Naive thymus-derived CD4-positive, alpha-beta T cell (primary cell): ENCODE results near the gene IL20. TPM values are rescaled to one million over a fixed set of nuclear protein-coding genes. Genes with fewer than 3 reads are reported as not detected.

ENCODE experiments used
- ATAC-seq: fragments of 150-1000 bp; cut with Tn5 transposase; 2 replicates; pipeline ENCODE4 v1.10.0; 2021; ENCODE audit warnings: mild to moderate bottlenecking, moderate library complexity
- CTCF ChIA-PET: fragments of 350-600 bp; sonication (Branson Sonifier 250); formaldehyde crosslinking; loops from one replicate; lab custom pipeline; 2021; ENCODE audit warnings: antibody characterized with exemption; lab: Charles Lee
- POLR2A ChIA-PET: fragments of 350-600 bp; sonication (Branson Sonifier 250); formaldehyde crosslinking; loops from one replicate; lab custom pipeline; 2021; ENCODE audit warnings: antibody characterized with exemption, inconsistent platforms; lab: Charles Lee
- DNase-seq, 9 donors: peaks; one replicate each; pipeline versions ENCODE4 v3.0.0 to v3.0.0-alpha.2; 2020 to 2022; ENCODE audit warnings: mixed read lengths in 1 of 9
- H3K27ac ChIP-seq: one replicate; pipeline ENCODE4 v1.7.0; 2013; ENCODE audit warnings: mild to moderate bottlenecking, low read depth, low read length, moderate library complexity
- H3K27me3 ChIP-seq, 2 donors: one replicate each; pipeline ENCODE4 v1.7.0; 2013; ENCODE audit warnings: low read length in 2 of 2, mild to moderate bottlenecking in 2 of 2, moderate library complexity in 2 of 2; ENCODE audit not compliant: control insufficient read depth in 2 of 2, insufficient read depth in 2 of 2
- H3K36me3 ChIP-seq, 3 experiments: 1 replicate in 2 of 3; 2 replicates in 1 of 3; pipeline ENCODE4 v1.7.0; 2013; ENCODE audit warnings: low read length in 3 of 3, mild to moderate bottlenecking in 3 of 3, moderate library complexity in 1 of 3; ENCODE audit not compliant: insufficient read depth in 3 of 3, control insufficient read depth in 2 of 3
- H3K4me1 ChIP-seq, 2 donors: one replicate each; pipeline ENCODE4 v1.7.0; 2013; ENCODE audit warnings: low read length in 2 of 2, mild to moderate bottlenecking in 2 of 2, moderate library complexity in 1 of 2; ENCODE audit not compliant: control insufficient read depth in 2 of 2, insufficient read depth in 2 of 2
- H3K4me3 ChIP-seq: 2 replicates; pipeline ENCODE4 v1.7.0; 2013; ENCODE audit warnings: mild to moderate bottlenecking, low read length
- H3K9me3 ChIP-seq, 3 experiments: 1 replicate in 2 of 3; 2 replicates in 1 of 3; pipeline ENCODE4 v1.7.0; 2013; ENCODE audit warnings: low read length in 3 of 3; ENCODE audit not compliant: control insufficient read depth in 2 of 3
- H3K27ac Mint-ChIP-seq, 9 donors: one replicate each; pipeline ENCODE4 v1.8.0; 2020 to 2022; ENCODE audit warnings: mixed read lengths in 9 of 9, mild to moderate bottlenecking in 8 of 9, moderate library complexity in 5 of 9, inconsistent platforms in 2 of 9
- H3K27me3 Mint-ChIP-seq, 5 donors: one replicate each; pipeline ENCODE4 v1.8.0; 2021 to 2022; ENCODE audit warnings: mixed read lengths in 5 of 5, mild to moderate bottlenecking in 1 of 5
- H3K36me3 Mint-ChIP-seq, 5 donors: one replicate each; pipeline ENCODE4 v1.8.0; 2020 to 2022; ENCODE audit warnings: mixed read lengths in 5 of 5, mild to moderate bottlenecking in 3 of 5, inconsistent platforms in 1 of 5
- H3K4me1 Mint-ChIP-seq, 7 donors: one replicate each; pipeline ENCODE4 v1.8.0; 2020 to 2022; ENCODE audit warnings: mixed read lengths in 7 of 7, mild to moderate bottlenecking in 3 of 7, inconsistent platforms in 1 of 7
- H3K4me3 Mint-ChIP-seq, 10 donors: one replicate each; pipeline ENCODE4 v1.8.0; 2020 to 2022; ENCODE audit warnings: mild to moderate bottlenecking in 10 of 10, mixed read lengths in 10 of 10, moderate library complexity in 6 of 10, inconsistent platforms in 2 of 10
- H3K9me3 Mint-ChIP-seq, 11 donors: one replicate each; pipeline ENCODE4 v1.8.0; 2020 to 2022; ENCODE audit warnings: mixed read lengths in 11 of 11, mild to moderate bottlenecking in 4 of 11, inconsistent platforms in 1 of 11, moderate library complexity in 1 of 11
- intact Hi-C, 2 donors: fragments of 100-400 bp; cut with micrococcal nuclease; formaldehyde crosslinking; loops; one replicate each; pipeline ENCODE4 v1.15.1; 2023
- polyA plus RNA-seq, 2 donors: library from polyadenylated mRNA; unstranded; fragments of 300-500 nt; fragmentation: Illumina TruSeq; gene quantifications; one replicate each; pipeline ENCODE4 v1.2.3, GENCODE V29; 2021
- total RNA-seq, 6 experiments: library from RNA in 5 of 6; stranded (reverse) in 5 of 6; gene quantifications; 1 replicate in 5 of 6; 2 replicates in 1 of 6; pipeline ENCODE4 v1.2.3 and lab custom pipeline; 2021 to 2026

The IL20 gene
- total and polyA plus RNA-seq, 7 experiments from 2014 or later = not detected

- DNase-seq = no peak
- no peak for ATAC-seq
- Mint-ChIP-seq H3K4me3 (no peak overlapping the region), H3K27ac (peak overlapping the region in 8 of 9 donors; percentile 32 to 98 (median 90)), H3K36me3 (peaks cover 13 to 42% (median 28%) of the 10 kb centered on the region in 5 donors), H3K27me3 (no peaks in the 10 kb centered on the region), H3K9me3 (peaks cover 0 to 7% (median 0%) of the 10 kb centered on the region in 11 donors), H3K4me1 (peaks cover 31 to 98% (median 89%) of the 10 kb centered on the region in 7 donors)
- Histone ChIP-seq H3K9me3 (no peaks in the 10 kb centered on the region), H3K36me3 (peaks cover under 1 to 24% (median 4%) of the 10 kb centered on the region in 3 experiments), H3K4me3 (no peak overlapping the region), H3K27me3 (no peaks in the 10 kb centered on the region), H3K4me1 (peaks cover 0 to 47% of the 10 kb centered on the region in 2 donors), H3K27ac (peak overlapping the region; percentile 40)
- intact Hi-C loops = no loop called here
- ChIA-PET POLR2A (interaction anchor here (0.8 to 17.9 kb wide), 21 partner anchors 7 to 195 kb away, joined by 3 to 600 read pairs (median 4); partner anchors contain the start of gene FCMR), CTCF (interaction anchor here (1.1 kb wide), 1 partner anchor 34 kb away, joined by 4 read pairs; the partner anchor contains the start of gene IL20)
Observed at GRCh38 chr1:206899717-206900116, 34.3 kb downstream of the IL20 start.

- H3K36me3 ChIP-seq = peaks cover 4 to 28% (median 8%) of the 10 kb centered on the region in 3 experiments
- H3K27ac ChIP-seq = peak overlapping the region; percentile 40
- Mint-ChIP-seq H3K9me3 (peaks cover 0 to 8% (median 0%) of the 10 kb centered on the region in 11 donors), H3K36me3 (peaks cover 17 to 46% (median 33%) of the 10 kb centered on the region in 5 donors), H3K27me3 (no peaks in the 10 kb centered on the region), H3K27ac (peak overlapping the region; percentile 24 to 98 (median 90)), H3K4me3 (peak overlapping the region in 1 of 10 donors; percentile 15), H3K4me1 (peaks cover 36 to 99% (median 92%) of the 10 kb centered on the region in 7 donors)
- peaks cover 2 to 51% of the 10 kb centered on the region in 2 donors for H3K4me1 ChIP-seq
- ATAC-seq (no peak), DNase-seq (no peak)
- intact Hi-C loops = no loop called here
- no peak overlapping the region for H3K4me3 ChIP-seq
- POLR2A ChIA-PET = interaction anchor here (0.8 to 17.9 kb wide), 23 partner anchors 7 to 196 kb away, joined by 3 to 600 read pairs (median 5); partner anchors contain the start of gene FCMR
- no peaks in the 10 kb centered on the region for H3K27me3 ChIP-seq
- no peaks in the 10 kb centered on the region for H3K9me3 ChIP-seq
- CTCF ChIA-PET = interaction anchor here (1.0 to 1.7 kb wide), 5 partner anchors 12 to 91 kb away, joined by 3 to 5 read pairs (median 3); partner anchors contain the start of gene IL20
Observed at GRCh38 chr1:206900149-206900548, 34.7 kb downstream of the IL20 start.

GRCh38 chr1:206901944-206902343, 36.5 kb downstream of the IL20 start:
- peaks cover 18 to 59% of the 10 kb centered on the region in 2 donors for H3K4me1 ChIP-seq
- Mint-ChIP-seq H3K27me3 (no peaks in the 10 kb centered on the region), H3K36me3 (peaks cover 19 to 52% (median 39%) of the 10 kb centered on the region in 5 donors), H3K4me1 (peaks cover 45 to 99% (median 91%) of the 10 kb centered on the region in 7 donors), H3K9me3 (peaks cover 0 to 8% (median 0%) of the 10 kb centered on the region in 11 donors), H3K4me3 (no peak overlapping the region), H3K27ac (peak overlapping the region in 8 of 9 donors; percentile 32 to 98 (median 90))
- H3K27me3 ChIP-seq = no peaks in the 10 kb centered on the region
- ChIA-PET CTCF (interaction anchor here (1.3 to 2.0 kb wide), 4 partner anchors 30 to 92 kb away, joined by 3 to 5 read pairs (median 4); partner anchors contain the start of gene IL20), POLR2A (interaction anchor here (1.1 to 17.9 kb wide), 12 partner anchors 5 to 339 kb away, joined by 3 to 600 read pairs (median 6); partner anchors contain the start of gene FCMR)
- H3K27ac ChIP-seq = peak overlapping the region; percentile 40
- peaks cover 10 to 32% (median 14%) of the 10 kb centered on the region in 3 experiments for H3K36me3 ChIP-seq
- H3K4me3 ChIP-seq = no peak overlapping the region
- H3K9me3 ChIP-seq = no peaks in the 10 kb centered on the region
- intact Hi-C loops = loop anchor here in 1 of 2 donors (1.0 kb wide), 1 partner anchor 7 kb away; no protein-coding TSS in a partner anchor
- DNase-seq = no peak
- ATAC-seq = no peak

GRCh38 chr1:206902702-206903101, 37.3 kb downstream of the IL20 start:
- CTCF ChIA-PET = interaction anchor here (1.3 to 2.0 kb wide), 3 partner anchors 29 to 93 kb away, joined by 3 to 5 read pairs (median 5); partner anchors contain the start of gene IL20
- no peaks in the 10 kb centered on the region for H3K27me3 Mint-ChIP-seq
- Histone ChIP-seq H3K36me3 (peaks cover 10 to 39% (median 14%) of the 10 kb centered on the region in 3 experiments), H3K4me1 (peaks cover 21 to 62% of the 10 kb centered on the region in 2 donors), H3K27ac (no peak overlapping the region), H3K9me3 (no peaks in the 10 kb centered on the region), H3K4me3 (no peak overlapping the region), H3K27me3 (no peaks in the 10 kb centered on the region)
- H3K36me3 Mint-ChIP-seq = peaks cover 19 to 53% (median 40%) of the 10 kb centered on the region in 5 donors
- POLR2A ChIA-PET = interaction anchor here (1.0 to 17.9 kb wide), 9 partner anchors 10 to 86 kb away, joined by 3 to 600 read pairs (median 6); partner anchors contain the start of gene FCMR
- peak overlapping the region in 7 of 9 donors; percentile 91 to 98 (median 95) for H3K27ac Mint-ChIP-seq
- H3K9me3 Mint-ChIP-seq = peaks cover 0 to 8% (median 0%) of the 10 kb centered on the region in 11 donors
- DNase-seq (no peak), ATAC-seq (no peak)
- intact Hi-C loops = no loop called here
- peaks cover 43 to 99% (median 84%) of the 10 kb centered on the region in 7 donors for H3K4me1 Mint-ChIP-seq
- H3K4me3 Mint-ChIP-seq = peak overlapping the region in 1 of 10 donors; percentile 3

GRCh38 chr1:206903687-206904086, 38.3 kb downstream of the IL20 start:
- CTCF ChIA-PET = interaction anchor here (1.4 to 2.9 kb wide), 2 partner anchors 18 to 94 kb away, joined by 4 to 26 read pairs; partner anchors contain the start of gene FCMR
- peak overlapping the region in 8 of 9 donors; percentile 89 to 98 (median 94) for H3K27ac Mint-ChIP-seq
- intact Hi-C loops = loop anchor here (2.0 kb wide), 1 partner anchor 13 kb away; no protein-coding TSS in a partner anchor
- H3K9me3 Mint-ChIP-seq = peaks cover 0 to 8% (median 0%) of the 10 kb centered on the region in 11 donors
- Histone ChIP-seq H3K4me1 (peaks cover 21 to 72% of the 10 kb centered on the region in 2 donors), H3K9me3 (no peaks in the 10 kb centered on the region), H3K27ac (no peak overlapping the region), H3K27me3 (no peaks in the 10 kb centered on the region), H3K4me3 (no peak overlapping the region), H3K36me3 (peaks cover 14 to 49% (median 22%) of the 10 kb centered on the region in 3 experiments)
- peak overlapping the region in 3 of 10 donors; percentile 23 to 81 (median 78) for H3K4me3 Mint-ChIP-seq
- peaks cover 47 to 100% (median 93%) of the 10 kb centered on the region in 7 donors for H3K4me1 Mint-ChIP-seq
- ATAC-seq = no peak
- peaks cover 0 to 3% (median 0%) of the 10 kb centered on the region in 5 donors for H3K27me3 Mint-ChIP-seq
- H3K36me3 Mint-ChIP-seq = peaks cover 19 to 61% (median 47%) of the 10 kb centered on the region in 5 donors
- DNase-seq = no peak
- POLR2A ChIA-PET = interaction anchor here (1.0 to 17.9 kb wide), 8 partner anchors 6 to 56 kb away, joined by 3 to 600 read pairs (median 14); partner anchors contain the start of genes FCMR and IL24
